NCI-H1092 treated with DMSO at 0.1 percent for 48 hours (cell line): ENCODE results near the gene ALG3.

Experiments
- DNase-seq: peaks from one replicate; lab custom pipeline; 2025; lab: John Stamatoyannopoulos, UW

Gene ALG3

DNA sequence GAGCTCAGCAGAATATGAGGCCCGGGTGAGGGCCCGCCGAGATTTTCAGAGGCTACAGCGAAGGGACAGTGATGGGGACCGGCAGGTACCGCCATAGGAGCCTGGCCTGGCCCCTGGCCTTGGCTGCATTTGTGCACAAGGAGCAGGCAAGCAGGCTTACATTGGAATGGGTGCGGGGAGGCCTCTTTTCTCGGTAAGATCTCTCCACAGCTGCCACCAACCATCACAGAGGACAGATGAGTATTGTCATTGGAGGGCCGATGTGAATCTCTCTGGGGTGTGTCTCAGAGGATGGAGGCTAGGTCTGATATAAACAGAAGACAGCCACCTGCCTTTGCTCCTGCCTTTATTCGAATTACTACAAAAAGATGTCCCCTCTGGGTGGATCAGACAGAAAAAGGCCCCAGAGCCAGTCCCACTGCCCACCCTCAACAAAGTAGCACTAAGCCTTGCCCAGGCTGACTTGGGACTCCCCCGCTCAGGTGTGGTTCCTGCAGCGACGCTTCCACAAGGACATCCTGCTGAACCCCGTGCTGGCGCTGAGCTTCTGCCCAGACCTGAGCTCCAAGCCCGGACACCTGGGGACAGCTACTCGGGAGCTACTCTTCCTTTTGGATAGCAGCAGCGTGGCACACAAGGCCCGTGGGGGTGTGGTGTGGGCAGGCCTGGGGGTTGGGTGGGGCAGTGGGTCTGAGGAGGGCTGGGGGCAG, 13.9 kb downstream of the ALG3 start:
- DNase-seq: no peak

DNA sequence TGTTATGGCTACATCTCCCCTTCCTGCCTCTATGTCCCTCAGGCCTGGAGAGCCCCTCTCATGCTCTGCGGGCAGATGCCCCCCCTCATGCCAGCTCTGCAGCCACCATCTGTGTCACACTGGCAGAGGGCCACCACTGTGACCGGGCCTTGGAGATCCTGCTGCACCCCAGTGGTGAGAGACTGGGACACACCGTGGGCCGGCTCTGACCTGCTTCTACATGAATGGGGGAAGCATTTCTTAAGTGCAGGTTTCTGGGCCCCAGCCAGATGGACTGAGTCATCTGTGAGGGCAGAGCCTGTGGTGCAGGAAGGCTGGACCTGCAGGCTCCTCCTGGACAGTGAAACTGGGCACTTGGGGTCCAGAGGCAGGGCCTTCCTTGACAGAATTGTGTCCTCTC, 14.5 kb downstream of the ALG3 start:
- DNase-seq: no peak

DNA sequence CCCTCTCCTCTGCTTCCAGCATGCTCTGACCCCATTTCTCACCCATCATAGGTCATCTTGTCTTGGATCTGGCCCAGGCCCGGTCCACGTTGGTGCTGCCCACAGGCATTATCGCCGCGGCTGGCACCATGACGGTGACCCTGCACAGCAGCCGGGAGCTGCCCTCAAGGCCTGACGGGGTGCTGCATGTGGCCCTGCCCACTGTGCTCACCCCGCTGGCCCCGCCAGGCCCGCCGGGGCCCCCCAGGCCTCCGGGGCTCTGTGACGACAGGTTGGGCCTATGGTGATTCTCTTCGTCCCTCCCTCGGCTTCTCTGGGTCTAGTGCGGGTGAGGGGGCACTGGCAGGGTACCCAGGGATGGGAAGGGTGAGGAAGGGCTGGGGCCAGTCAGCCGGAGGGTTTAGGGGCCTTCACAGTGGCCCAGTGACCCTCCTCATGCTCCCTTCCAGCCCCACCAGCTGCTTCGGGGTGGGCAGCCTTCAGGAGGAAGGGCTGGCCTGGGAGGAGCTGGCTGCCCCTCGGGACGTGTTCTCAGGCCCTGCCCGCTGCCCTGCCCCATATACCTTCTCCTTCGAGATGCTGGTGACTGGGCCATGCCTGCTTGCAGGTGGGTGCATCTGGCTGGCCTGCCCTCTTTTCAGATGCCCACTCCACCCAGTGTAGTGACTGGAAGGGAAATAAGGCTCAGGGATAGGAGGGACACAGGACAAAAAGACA, 15.5 kb downstream of the ALG3 start:
- DNase-seq: no peak

DNA sequence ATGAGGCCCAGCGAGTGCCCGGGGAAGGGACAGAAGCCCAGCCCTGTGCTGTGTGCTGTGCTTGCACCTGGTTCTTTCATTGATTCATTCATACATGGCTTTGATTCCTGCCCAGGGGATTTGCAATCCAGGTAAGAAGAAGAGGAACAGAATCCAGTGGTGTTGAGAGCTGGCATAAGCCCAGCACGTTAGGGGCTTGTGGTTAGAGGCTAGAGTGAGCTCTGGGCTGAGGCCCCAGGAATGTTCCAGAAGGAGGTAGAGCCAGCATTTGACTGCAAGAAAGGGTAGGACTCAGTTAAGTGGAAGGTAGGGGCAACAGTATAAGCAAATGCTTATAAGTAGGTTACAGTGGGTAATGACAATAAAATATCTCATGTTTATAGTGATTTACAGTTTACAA, 17.1 kb downstream of the ALG3 start:
- no peak for DNase-seq

DNA sequence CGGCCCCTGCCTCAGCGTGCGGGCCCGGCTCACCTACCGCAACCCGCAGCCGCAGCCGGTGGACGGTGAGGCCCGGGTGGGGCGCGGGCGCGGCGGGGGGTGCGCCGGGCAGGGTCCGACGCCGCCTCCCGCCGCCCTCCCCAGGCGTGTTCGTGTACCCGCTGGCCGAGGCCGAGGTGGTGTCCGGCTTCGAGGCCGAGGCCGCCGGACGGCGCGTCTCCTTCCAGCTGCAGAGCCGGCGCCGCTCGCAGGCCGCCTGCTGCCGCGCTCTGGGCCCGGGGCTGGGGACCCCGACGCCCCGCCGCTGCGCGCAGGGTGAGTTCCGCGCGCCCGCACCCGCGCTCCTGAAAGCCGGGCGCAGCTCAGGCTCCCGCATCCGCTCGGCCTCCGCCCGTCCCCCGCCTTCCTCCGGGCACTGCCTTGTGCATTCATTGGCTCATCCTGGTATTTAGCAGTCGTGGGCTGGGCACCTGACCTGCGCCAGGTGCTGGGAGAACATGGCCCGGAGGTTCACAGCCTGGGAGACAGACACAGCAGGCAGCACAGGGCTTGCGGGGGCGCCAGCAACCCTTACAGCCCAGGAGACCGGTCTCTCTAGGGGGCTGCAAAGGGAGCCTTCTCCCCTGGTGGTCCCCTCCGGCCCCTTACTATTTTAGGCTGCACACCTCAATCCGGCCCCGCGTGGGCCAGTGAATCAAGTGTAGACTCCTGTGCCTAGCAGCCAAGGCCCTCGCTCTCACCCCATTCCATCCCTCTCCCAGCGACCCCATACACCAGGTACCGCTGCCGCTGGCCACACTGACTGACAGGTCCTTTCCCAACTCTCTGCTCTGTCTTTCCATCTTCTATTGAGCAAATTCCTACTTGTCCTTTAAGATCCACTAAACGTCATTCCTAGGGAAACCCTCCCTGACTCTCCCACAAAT, 17.9 kb downstream of the ALG3 start:
- no peak for DNase-seq

DNA sequence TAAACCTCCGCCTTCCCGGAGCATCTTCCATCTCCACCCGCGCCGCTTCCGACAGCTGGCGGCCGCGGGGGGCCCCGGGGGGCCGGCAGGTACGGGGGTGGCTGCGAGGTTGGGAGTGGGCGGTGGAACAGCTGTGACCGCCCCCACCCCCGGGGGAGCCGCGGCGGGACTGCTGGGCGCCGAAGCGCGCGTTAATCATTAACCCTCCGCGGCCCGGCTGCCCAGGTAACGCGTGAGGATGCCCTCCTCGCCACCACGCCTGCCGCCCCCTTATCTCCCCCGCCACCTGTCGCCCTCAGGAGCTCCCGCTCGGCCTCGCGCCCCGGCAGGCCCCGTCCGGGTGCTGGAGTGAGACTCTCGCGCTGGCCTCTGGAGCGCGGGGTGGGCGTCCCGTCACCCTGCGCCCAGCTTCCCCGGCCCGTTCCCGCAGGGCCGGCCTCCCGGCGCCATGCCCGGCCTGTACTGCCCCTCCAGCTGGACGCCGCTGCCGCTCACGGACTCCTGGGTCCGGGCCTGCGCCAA, 18.6 kb downstream of the ALG3 start:
- DNase-seq: no peak

DNA sequence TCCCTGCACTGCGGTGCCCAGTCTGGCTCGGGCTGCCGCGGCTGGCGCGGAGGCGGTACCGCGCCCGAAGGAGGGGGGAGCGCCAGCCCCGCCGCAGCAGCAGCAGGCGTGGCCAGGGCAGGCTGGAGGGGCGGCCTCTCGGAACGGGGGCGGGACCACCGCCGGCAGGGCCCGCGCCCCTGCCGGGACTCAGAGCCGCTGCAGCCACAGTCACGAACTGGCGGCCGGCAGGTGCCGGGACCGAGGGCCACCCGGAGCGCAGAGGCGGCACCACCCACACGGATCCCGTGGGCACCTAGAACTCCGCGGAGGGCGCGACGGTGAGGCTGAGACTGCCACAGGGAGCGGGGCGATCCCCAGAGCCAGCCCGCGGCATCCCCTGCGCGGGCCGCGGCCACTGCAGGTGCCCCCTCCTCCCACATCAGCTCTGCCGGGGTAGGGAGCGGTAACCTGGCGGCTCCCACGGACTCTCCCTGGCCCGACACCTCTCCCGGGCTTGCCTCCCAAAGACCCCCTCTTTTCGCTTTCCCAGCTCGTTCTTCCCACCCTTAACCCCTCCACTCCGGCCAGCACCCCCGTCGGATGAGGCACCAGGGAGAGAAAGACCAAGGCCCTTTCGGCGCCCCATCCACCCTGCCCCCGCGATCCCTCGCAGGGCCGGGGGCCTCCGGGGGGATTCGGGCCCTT, 19.2 kb downstream of the ALG3 start, which contains the start of gene VWA5B2:
VWA5B2 (plus strand) TSS at position 192 of the 687 bp plus-strand sequence. CDS start 944 bp downstream, outside the sequence.
- peak; percentile 76 for DNase-seq

DNA sequence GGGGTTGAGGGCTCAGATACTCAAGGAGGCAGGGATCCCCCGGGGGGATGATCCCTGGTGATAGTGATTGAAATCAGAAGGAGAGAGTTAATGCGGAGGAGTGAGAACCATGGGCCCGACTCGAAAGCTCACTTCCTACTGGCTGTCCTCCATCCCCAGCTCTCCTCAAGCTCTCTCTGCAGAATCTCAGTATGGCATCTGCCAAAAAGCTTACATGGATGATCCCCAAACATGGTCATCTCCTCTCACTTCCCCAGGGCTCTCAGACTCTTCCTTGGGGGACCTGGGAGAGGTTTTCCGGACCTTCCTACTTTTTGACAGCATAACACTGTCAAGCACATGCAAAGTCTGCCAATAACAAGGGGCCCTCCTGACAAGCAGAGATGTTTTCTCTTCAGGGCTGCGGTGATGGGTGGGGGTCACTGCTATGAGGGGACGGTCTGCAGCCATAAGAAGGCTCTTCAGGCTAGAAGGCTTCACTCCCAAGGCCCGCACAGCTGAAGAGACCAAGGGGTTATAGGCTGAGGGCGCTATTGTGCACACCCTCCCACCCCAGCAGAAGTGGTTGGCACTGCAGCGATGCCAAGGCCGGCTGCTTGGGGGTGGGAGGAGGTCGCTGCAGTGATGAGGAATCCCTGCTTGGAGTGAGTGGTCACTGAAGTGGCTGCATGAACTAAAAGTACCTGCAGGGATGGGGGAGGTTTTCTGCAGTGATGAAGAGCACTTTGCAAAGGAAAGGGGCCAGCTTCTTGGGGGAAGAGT, 20.2 kb downstream of the ALG3 start:
- no peak for DNase-seq

DNA sequence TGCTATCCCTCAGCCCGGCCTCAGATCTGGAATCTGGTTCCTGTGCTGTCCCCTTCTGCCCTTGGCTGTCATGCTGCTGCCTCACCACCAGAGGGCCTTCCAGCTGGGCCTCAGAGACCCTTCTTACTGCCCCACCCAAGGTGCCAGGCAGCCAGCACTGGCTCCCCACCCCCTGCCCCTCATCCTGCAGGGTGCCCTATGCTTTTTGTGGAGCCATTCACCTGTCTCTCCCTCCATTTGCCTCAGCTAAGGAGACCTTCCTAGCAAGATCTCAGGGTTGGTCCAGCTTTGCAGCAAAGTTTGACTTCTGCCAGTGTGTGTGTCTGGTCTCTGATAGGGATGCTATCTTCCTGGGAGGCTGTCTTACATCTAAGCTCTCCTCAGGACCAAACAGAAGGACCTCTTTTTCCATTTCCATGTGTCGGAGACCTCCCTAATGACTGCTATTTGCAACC, 21.3 kb downstream of the ALG3 start:
- no peak for DNase-seq

DNA sequence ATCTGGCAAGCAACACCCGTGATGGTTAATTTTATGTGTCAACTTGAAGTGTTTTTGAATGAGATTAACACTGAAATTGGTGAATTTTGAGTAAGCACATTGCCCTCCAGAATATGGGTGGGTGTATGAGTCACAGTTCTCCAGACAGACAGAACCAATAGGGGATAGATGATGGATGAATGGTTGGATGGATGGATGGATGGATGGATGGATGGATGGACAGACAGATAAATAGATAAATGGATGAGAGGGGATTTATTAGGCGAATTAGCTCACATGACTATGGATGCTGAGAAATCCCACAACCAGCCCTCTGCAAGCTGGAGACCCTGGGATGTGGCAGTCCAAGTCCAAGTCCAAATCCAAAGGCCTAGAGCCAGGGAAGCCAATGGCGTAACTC, 24.8 kb downstream of the ALG3 start:
- no peak for DNase-seq

DNA sequence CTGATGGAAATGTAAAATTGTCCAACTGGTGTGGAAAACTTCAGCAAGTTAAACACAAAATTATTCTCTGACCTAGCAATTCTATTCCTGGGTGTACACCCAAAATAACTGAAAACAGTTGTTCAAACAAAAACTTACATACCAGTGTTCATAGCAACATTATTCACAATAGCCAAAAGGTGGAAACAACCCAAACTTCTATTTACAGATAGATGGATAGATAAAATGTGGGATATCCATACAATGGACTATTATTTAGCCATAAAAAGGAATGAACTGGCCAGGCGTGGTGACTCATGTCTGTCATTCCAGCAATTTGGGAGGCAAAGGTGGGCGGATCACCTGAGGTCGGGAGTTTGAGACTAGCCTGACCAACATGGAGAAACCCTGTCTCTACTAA, 26.2 kb downstream of the ALG3 start:
- DNase-seq: no peak

DNA sequence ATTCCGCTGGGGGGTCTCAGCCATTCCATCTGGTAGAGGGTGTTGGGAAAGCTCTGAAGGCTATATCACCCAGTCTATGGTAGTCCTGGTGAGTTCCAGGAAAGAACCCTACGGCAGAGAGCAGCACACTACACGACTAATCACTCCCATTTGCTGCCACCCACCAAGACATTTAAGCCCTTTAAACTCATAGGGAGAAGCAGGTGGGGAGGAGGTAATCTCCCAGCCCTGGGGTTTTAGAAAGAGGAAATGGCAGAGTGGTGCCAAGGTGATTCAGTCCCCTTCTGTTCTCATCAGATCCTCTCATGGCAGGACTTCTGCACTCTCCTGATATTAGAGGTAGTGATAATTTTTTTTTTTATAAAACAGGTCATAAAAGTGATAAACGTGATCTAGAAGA, 29.9 kb downstream of the ALG3 start:
- no peak for DNase-seq

DNA sequence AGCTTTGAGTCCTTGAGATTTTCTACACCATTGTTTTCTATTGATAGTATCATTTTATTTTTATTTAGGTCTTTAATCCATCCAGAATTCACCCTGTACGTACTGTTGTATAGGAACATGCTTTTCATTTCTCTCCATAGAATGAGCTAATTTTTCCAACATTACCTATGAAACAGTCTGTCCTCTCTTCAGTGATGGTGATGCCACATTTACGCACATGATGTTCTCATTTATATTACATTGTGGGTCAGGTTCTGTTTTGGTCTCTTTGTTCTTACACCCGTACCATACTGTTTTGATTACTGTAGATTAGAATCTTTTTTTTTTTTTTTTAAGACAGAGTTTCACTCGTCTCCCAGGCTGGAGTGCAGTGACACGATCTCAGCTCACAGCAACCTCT, 37.0 kb downstream of the ALG3 start:
- DNase-seq: no peak

DNA sequence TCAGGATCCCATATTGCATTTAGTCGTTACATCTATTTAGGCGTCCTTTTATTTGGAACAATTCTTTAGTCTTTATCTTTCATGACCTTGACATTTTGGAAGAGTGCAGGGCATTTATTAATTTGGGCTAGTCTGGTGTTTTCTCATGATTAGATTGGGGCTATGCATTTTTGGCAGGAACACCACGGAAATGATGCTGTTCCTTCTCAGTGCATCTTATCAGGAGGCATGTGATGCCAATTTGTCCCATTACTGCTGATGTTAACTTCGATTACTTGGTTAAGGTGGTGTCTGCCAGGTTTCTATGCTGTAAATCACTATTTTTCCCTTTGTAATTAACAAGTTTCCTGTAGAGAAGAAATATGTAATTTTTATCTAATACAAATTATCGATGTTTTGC, 37.5 kb downstream of the ALG3 start:
- DNase-seq: no peak

DNA sequence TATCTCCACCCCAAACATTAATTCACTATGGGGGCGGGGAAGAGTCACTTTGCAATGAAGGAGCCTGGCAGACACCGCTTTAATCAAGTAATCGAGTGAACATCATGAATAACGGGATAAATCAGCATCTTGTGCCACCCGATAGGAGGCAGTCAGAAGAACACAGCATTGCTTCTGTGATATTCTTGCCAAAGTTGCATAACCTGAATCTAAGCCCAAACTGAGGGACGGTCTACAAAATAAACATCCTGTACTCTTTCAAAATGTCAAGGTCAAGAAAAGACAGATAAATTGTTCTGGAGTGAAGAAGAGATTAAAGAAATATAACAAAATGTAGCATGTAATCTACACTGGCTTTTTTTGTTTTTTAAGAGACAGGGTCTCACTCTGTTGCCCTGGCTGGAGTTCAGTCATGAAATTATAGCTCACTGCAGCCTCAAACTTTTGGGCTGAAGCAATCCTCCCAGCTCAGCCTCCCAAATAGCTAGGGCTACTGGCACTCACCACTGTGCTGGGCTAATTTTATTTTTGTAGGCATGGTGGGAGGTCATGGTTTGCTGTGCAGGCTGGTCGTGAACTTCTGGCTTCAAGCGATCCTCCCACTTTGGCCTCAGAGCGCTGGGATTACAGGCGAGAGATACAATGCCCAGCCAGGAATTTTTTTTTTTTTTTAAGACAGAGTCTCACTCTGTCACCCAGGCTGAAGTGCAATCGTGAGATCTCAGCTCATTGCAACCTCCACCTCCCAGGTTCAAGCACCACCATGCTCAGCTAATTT, 39.4 kb downstream of the ALG3 start:
- no peak for DNase-seq

DNA sequence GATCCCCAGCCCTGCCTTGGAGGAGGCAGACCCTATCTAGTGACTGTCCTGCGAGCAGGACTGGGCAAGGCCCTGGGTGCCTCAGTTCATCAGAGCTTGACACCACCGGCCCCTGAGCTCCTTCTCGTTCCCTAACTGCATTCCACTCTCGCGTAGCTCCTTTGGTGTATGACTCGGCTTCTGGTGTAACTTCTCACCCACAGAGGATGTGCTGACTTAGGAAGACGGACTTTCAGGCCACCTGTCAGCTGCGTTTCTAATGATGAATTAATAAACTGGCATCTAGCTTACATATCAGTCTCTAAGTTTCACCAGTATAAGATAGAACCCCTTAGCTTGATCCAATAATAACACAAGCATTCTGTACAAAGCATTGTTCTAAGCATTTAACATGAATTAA, 45.2 kb downstream of the ALG3 start:
- no peak for DNase-seq

DNA sequence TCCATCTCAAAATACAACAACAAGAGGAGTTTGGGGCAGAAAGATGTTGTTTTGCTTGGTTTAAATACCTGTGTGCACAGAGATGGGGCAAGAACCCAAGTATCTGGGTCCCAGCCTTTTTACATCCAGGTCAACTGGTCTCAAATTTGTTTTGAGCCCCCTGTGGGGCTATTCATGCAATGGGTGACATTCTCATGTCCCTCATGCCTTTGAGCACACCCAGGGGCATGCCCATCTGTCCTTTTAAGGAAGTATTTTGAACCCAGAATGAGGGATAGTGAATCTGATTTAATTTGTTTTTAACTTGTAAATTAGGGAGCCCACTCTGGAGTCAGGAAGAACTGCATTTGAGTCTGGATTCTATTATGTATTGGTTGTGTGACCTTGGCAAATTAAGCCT, 47.9 kb downstream of the ALG3 start:
- no peak for DNase-seq

DNA sequence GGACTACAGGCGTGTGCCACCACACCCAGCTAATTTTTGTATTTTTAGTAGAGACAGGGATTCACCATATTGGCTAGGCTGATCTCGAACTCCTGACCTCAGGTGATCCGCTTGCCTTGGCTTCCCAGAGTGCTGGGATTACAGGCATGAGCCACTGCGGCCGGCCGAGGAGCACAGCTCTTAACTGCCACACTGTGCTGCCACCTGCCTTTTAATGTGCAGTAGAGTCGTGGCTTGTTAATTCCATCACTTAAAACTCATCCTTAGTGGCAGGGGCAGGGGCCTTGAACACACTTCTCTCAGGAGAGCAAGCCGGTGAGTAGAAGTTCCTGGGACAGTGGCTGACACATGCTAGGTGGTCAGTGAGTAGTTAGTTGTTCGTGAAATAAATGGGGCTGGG, 50.3 kb downstream of the ALG3 start:
- no peak for DNase-seq

DNA sequence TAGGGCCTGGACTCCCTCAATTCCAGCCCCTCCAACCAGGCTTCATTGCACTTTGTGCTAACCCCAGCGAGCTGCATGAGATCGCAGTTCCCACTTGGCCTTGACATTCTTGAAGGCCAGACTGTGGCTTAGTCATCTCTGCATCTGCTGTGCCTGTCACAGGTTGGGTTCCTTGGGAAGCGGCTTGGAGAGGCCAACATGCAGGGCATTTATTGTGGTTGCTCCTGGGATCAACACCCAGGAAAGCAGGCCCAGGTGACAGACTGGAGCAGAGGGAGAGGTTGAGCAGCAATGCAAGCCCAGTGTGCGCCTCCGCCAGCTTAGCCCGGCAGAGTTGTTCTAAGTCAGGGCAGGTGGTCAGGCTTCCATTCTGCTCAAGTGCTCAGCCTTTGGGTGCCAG, 52.2 kb downstream of the ALG3 start:
- no peak for DNase-seq

DNA sequence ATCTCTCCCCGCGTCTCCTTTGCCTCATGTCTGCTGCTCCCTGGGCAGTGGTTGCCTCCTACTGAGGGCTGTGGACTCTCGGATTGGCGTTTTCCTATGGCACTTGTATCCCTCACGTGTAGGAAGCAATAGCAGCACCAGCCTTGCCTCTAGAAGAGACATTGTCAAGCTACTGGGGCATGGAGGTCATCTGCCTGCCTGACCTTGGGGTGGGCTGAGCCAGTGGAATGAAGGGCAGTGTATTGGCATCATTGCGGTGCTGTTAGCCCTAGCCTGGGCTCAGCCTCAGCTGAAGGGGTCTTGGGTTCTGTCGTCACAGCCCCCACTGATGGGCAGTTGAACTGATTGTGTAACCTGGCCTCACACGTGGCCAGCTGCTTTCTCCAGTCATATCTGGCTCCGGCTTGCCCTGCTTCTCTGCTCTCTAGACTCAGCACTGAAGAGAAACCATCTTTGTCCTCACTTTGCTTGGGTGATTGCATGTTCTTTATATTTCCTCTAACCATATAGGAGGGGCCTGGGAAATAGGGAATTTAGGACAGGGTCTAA, 54.7 kb downstream of the ALG3 start:
- no peak for DNase-seq
